ENCODE measurements around the gene KCTD19. TPM values are rescaled to one million over a fixed set of nuclear protein-coding genes. Genes with fewer than 3 reads are reported as not detected.

Gene KCTD19
- total and polyA plus RNA-seq, 8 donors, result 0.09 to 0.70 (median 0.49) TPM; not detected in 2

DNA sequence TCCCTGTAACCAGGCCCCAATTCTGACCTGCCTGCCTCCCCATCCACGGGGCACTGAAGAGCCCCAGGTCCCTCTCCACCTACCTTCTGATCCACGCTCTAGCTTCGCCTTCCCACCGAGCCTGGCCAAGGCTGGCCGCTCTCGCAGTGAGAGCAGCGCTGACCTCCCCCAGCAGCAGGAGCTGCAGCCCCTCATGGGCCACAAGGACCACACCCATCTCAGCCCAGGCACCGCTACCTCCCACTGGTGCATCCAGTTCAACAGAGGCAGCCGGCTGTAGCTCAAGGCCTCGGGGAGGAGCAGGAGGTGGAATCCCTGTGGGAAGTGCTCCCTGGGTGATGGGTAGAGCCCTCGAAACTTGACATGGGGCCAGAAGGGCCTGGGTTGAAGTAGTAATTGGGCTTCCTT lies 55.6 kb downstream of the KCTD19 start:
- WGBS, 2 donors, result 76 to 80% methylated on average over 11 of the region's 11 CpGs
- Histone ChIP-seq H3K27ac (no peak overlapping the region), H3K27me3 (no peaks in the 10 kb centered on the region), H3K4me1 (no peaks in the 10 kb centered on the region), H3K36me3 (no peaks in the 10 kb centered on the region), H3K4me3 (no peak overlapping the region), H3K9me3 (no peaks in the 10 kb centered on the region)
- intact Hi-C loops (cut with DNase I), result no loop called here
- TF ChIP-seq, protein P1, sequence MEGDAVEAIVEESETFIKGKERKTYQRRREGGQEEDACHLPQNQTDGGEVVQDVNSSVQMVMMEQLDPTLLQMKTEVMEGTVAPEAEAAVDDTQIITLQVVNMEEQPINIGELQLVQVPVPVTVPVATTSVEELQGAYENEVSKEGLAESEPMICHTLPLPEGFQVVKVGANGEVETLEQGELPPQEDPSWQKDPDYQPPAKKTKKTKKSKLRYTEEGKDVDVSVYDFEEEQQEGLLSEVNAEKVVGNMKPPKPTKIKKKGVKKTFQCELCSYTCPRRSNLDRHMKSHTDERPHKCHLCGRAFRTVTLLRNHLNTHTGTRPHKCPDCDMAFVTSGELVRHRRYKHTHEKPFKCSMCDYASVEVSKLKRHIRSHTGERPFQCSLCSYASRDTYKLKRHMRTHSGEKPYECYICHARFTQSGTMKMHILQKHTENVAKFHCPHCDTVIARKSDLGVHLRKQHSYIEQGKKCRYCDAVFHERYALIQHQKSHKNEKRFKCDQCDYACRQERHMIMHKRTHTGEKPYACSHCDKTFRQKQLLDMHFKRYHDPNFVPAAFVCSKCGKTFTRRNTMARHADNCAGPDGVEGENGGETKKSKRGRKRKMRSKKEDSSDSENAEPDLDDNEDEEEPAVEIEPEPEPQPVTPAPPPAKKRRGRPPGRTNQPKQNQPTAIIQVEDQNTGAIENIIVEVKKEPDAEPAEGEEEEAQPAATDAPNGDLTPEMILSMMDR (IDR thresholded peaks at IDR 0.05), result no peak
- peak in 1 of 6 donors; percentile 23 for DNase-seq
- no peak for ATAC-seq
- FAIRE-seq, result no peak

DNA sequence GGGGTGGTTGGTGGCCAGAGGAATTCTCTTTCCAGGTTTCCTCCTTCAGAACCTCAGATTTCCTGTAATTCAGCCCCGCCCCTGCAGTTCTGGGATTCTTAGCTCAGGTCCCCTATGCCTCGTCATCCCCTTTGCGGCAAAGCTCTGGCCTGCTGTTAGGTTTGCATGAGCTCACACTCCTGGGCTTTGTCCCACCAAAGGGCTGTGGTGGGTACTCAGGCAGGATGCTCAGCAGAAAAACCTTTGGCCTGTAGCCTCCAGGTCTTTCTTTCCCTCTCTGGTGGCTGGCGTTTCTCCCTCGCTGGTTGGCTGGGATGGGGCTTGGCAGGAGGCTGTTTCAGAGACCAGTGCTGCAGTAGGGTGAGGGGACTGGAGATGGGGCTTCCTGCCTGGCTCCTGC lies 56.8 kb downstream of the KCTD19 start:
- Histone ChIP-seq H3K27me3 (no peaks in the 10 kb centered on the region), H3K36me3 (no peaks in the 10 kb centered on the region), H3K4me1 (no peaks in the 10 kb centered on the region), H3K27ac (no peak overlapping the region), H3K4me3 (no peak overlapping the region), H3K9me3 (no peaks in the 10 kb centered on the region)
- intact Hi-C loops (cut with DNase I), result no loop called here
- FAIRE-seq, result no peak
- peak in 1 of 6 donors; percentile 3 for DNase-seq
- WGBS, 2 donors, result 36 to 47% methylated on average over 5 of the region's 5 CpGs
- TF ChIP-seq, protein P1 (IDR thresholded peaks at IDR 0.05), result no peak
- ATAC-seq, result peak in 1 of 4 donors; percentile 43

DNA sequence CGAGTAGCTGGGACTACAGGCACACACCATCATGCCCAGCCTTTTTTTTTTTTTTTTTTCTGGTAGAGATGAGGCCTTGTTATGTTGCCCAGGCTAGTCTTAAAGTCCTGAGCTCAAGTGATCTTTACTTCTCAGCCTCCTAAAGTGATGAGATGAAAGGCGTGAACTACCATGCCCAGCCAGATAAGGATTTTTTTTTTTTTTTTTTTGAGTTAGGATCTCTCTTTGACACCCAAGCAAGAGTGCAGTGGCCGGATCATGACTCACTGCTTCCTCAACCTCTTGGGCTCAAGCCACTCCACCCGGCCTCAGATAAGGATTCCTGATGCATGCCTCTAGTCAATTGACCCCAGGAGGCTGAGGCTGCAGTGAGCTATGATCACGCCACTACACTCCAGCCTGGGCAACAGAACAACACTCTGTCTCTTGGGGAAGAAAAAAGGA lies 58.4 kb downstream of the KCTD19 start:
- no peak overlapping the region for H3K27ac ChIP-seq
- 47 to 54% methylated on average over 5 of the region's 5 CpGs for WGBS, 2 donors
- FAIRE-seq, result no peak

DNA sequence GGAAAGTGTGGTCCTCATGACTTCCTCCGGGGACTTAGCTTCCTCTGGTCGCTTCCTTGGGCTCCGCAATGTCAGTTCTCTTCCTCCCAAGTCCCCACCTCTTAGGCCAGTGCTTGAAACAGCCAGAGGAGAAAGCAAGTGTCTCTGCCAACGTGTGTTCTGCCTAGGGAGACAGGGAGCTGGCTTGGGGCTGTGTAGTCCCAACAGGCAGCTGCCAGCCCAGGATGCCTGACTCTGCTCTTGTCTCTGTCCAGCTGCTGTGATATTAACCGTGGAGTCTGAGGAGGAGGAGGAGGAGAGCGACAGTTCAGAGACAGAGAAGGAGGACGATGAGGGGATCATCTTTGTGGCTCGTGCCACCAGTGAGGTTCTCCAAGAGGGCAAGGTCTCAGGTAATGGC lies 60.7 kb downstream of the KCTD19 start:
- H3K4me3 ChIP-seq, result no peak overlapping the region
- ATAC-seq, result no peak
- H3K9me3 ChIP-seq, result no peaks in the 10 kb centered on the region
- no peaks in the 10 kb centered on the region for H3K36me3 ChIP-seq
- H3K27me3 ChIP-seq, result no peaks in the 10 kb centered on the region
- TF ChIP-seq, protein P1 (IDR thresholded peaks at IDR 0.05), result no peak
- no peak for FAIRE-seq
- intact Hi-C loops (cut with DNase I), result no loop called here
- 57 to 68% methylated on average over 8 of the region's 8 CpGs for WGBS, 2 donors
- peak in 1 of 6 donors; percentile 0 for DNase-seq
- no peak overlapping the region for H3K27ac ChIP-seq
- no peaks in the 10 kb centered on the region for H3K4me1 ChIP-seq

More for the DNA sequence above, 58.4 kb downstream of the KCTD19 start:
- H3K4me1 ChIP-seq, result no peaks in the 10 kb centered on the region
- ATAC-seq, result peak in 3 of 4 donors; percentile 70 to 76 (median 71)
- TF ChIP-seq, protein P1 (IDR thresholded peaks at IDR 0.05), result no peak
- intact Hi-C loops (cut with DNase I), result no loop called here
- no peaks in the 10 kb centered on the region for H3K9me3 ChIP-seq
- no peaks in the 10 kb centered on the region for H3K36me3 ChIP-seq
- no peak overlapping the region for H3K4me3 ChIP-seq
- no peaks in the 10 kb centered on the region for H3K27me3 ChIP-seq
- peak in 1 of 6 donors; percentile 17 for DNase-seq

DNA sequence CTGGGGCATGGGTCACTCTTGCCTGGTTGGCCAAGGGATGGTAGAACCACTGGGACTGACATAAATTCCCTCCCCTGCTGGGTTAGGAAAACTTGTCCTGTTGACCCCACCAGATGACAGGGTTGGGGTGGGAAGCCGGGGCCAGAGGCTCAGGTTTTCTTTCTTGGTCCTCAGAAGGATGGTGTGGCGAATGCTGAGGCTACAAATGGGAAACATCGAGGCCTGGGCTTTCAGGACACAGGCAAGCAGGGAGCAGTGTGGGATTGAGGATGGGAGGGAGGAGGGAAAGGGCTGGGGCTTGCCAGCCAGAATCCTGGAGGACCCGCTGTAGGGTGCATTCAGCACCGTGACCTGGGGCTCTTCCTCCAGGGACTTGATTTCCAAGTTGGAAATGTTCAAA lies 61.7 kb downstream of the KCTD19 start:
- Histone ChIP-seq H3K36me3 (no peaks in the 10 kb centered on the region), H3K4me3 (no peak overlapping the region), H3K27ac (no peak overlapping the region), H3K4me1 (no peaks in the 10 kb centered on the region), H3K9me3 (no peaks in the 10 kb centered on the region), H3K27me3 (no peaks in the 10 kb centered on the region)
- 79 to 85% methylated on average over 5 of the region's 5 CpGs for WGBS, 2 donors
- TF ChIP-seq, protein P1 (IDR thresholded peaks at IDR 0.05), result no peak
- intact Hi-C loops (cut with DNase I), result no loop called here
- no peak for FAIRE-seq
- no peak for ATAC-seq
- DNase-seq, result peak in 1 of 6 donors; percentile 2

Measured in pancreas (tissue), 10 donors.